H9 (cell line): ENCODE data around the gene SDC4. TPM values are rescaled to one million over a fixed set of nuclear protein-coding genes. Genes with fewer than 3 reads are reported as not detected.

Source experiments
- DNase-seq: peaks from one replicate; pipeline ENCODE4 v3.0.0-alpha.2; 2017
- H2AFZ ChIP-seq: one replicate; pipeline ENCODE4 v1.6.1; 2013; ENCODE audit warnings: mild to moderate bottlenecking, low read length, control low read depth, moderate library complexity
- H2AK5ac ChIP-seq: 2 replicates; pipeline ENCODE4 v1.6.1; 2013; ENCODE audit warnings: low read length, control low read depth, mixed read lengths; ENCODE audit not compliant: insufficient read length
- H2BK120ac ChIP-seq: one replicate; pipeline ENCODE4 v1.6.1; 2013; ENCODE audit warnings: low read depth, mild to moderate bottlenecking, low read length, control low read depth, inconsistent platforms; ENCODE audit not compliant: poor library complexity, severe bottlenecking
- H2BK12ac ChIP-seq: 2 replicates; pipeline ENCODE4 v1.6.1; 2013; ENCODE audit warnings: low read length, control low read depth, mixed read lengths, low read depth; ENCODE audit not compliant: insufficient read length
- H2BK15ac ChIP-seq: 2 replicates; pipeline ENCODE4 v1.6.1; 2013; ENCODE audit warnings: low read depth, low read length, control low read depth
- H2BK20ac ChIP-seq: one replicate; pipeline ENCODE4 v1.6.1; 2013; ENCODE audit warnings: low read depth, mild to moderate bottlenecking, low read length, control low read depth, inconsistent platforms; ENCODE audit not compliant: poor library complexity, severe bottlenecking
- H2BK5ac ChIP-seq: 2 replicates; pipeline ENCODE4 v1.6.1; 2013; ENCODE audit warnings: low read length, control low read depth, mixed read lengths; ENCODE audit not compliant: insufficient read length
- H3K14ac ChIP-seq: 2 replicates; pipeline ENCODE4 v1.6.1; 2013; ENCODE audit warnings: low read length, control low read depth; ENCODE audit not compliant: insufficient read depth
- H3K18ac ChIP-seq: 2 replicates; pipeline ENCODE4 v1.6.1; 2013; ENCODE audit warnings: low read depth, mild to moderate bottlenecking, mixed read lengths, low read length, control low read depth; ENCODE audit not compliant: insufficient read length
- H3K23ac ChIP-seq: 2 replicates; pipeline ENCODE4 v1.6.1; 2013; ENCODE audit warnings: low read length, control low read depth, mixed read lengths, low read depth; ENCODE audit not compliant: insufficient read length
- H3K23me2 ChIP-seq: 2 replicates; pipeline ENCODE4 v1.6.1; 2013; ENCODE audit warnings: low read depth, mild to moderate bottlenecking, mixed read lengths, low read length, control low read depth; ENCODE audit not compliant: insufficient read length, poor library complexity, severe bottlenecking
- H3K27ac ChIP-seq: 2 replicates; pipeline ENCODE4 v1.5.1; 2013; ENCODE audit warnings: low read length, control low read depth, mixed read lengths, low read depth; ENCODE audit not compliant: insufficient read length
- H3K27me3 ChIP-seq: 2 replicates; pipeline ENCODE4 v1.6.1; 2013; ENCODE audit warnings: low read length, control low read depth, inconsistent platforms; ENCODE audit not compliant: insufficient read depth
- H3K4ac ChIP-seq: 2 replicates; pipeline ENCODE4 v1.6.1; 2013; ENCODE audit warnings: low read depth, mild to moderate bottlenecking, control low read depth, inconsistent platforms, low read length, moderate library complexity
- H3K4me1 ChIP-seq: 2 replicates; pipeline ENCODE4 v1.6.1; 2013; ENCODE audit warnings: low read length, control low read depth, inconsistent platforms; ENCODE audit not compliant: insufficient read depth
- H3K4me2 ChIP-seq: 2 replicates; pipeline ENCODE4 v1.6.1; 2013; ENCODE audit warnings: low read length, control low read depth, mixed read lengths; ENCODE audit not compliant: insufficient read length, insufficient read depth
- H3K56ac ChIP-seq: 2 replicates; pipeline ENCODE4 v1.6.1; 2013; ENCODE audit warnings: low read depth, mild to moderate bottlenecking, mixed read lengths, low read length, control low read depth; ENCODE audit not compliant: insufficient read length
- H3K79me1 ChIP-seq: 2 replicates; pipeline ENCODE4 v1.6.1; 2013; ENCODE audit warnings: low read depth, mild to moderate bottlenecking, moderate library complexity, low read length, control low read depth, inconsistent platforms; ENCODE audit not compliant: insufficient read depth, poor library complexity, severe bottlenecking
- H3K79me2 ChIP-seq: 2 replicates; pipeline ENCODE4 v1.6.1; 2013; ENCODE audit warnings: low read length, control low read depth, inconsistent platforms; ENCODE audit not compliant: insufficient read depth
- H3K9ac ChIP-seq: 2 replicates; pipeline ENCODE4 v1.6.1; 2013; ENCODE audit warnings: low read length, control low read depth, mixed read lengths; ENCODE audit not compliant: insufficient read length; ENCODE audit errors: extremely low read depth
- H3K9me3 ChIP-seq: one replicate; pipeline ENCODE4 v1.6.1; 2013; ENCODE audit warnings: low read depth, low read length, inconsistent platforms; ENCODE audit not compliant: control insufficient read depth
- H3T11ph ChIP-seq: one replicate; pipeline ENCODE4 v1.6.1; 2013; ENCODE audit warnings: mild to moderate bottlenecking, low read length, control low read depth, inconsistent platforms
- H4K20me1 ChIP-seq: one replicate; pipeline ENCODE4 v1.6.1; 2013; ENCODE audit not compliant: control insufficient read depth, insufficient read length, insufficient read depth
- H4K5ac ChIP-seq: 2 replicates; pipeline ENCODE4 v1.6.1; 2013; ENCODE audit warnings: low read depth, mild to moderate bottlenecking, mixed read lengths, low read length, control low read depth; ENCODE audit not compliant: insufficient read length
- H4K8ac ChIP-seq: replicated peaks from 2 replicates; pipeline ENCODE4 v1.6.1; 2013; ENCODE audit warnings: low read length, control low read depth, mixed read lengths, low read depth; ENCODE audit not compliant: insufficient read length
- H4K91ac ChIP-seq: 2 replicates; pipeline ENCODE4 v1.6.1; 2013; ENCODE audit warnings: low read depth, mild to moderate bottlenecking, moderate library complexity, mixed read lengths, low read length, control low read depth; ENCODE audit not compliant: insufficient read length
- H3K27ac Mint-ChIP-seq, 3 experiments: 2 replicates in 2 of 3; 3 replicates in 1 of 3; pipeline ENCODE4 v1.8.0; 2020 to 2021; ENCODE audit warnings: mixed read lengths in 3 of 3, mild to moderate bottlenecking in 1 of 3, moderate library complexity in 1 of 3
- H3K27me3 Mint-ChIP-seq: 2 replicates; pipeline ENCODE4 v1.8.0; 2021; ENCODE audit warnings: low read depth, mild to moderate bottlenecking, moderate library complexity, mixed read lengths
- H3K36me3 Mint-ChIP-seq, 3 experiments: 2 replicates in 2 of 3; 3 replicates in 1 of 3; pipeline ENCODE4 v1.8.0; 2020 to 2021; ENCODE audit warnings: low read depth in 3 of 3, mixed read lengths in 3 of 3; ENCODE audit not compliant: insufficient read depth in 1 of 3
- H3K4me1 Mint-ChIP-seq, 2 experiments: 2 replicates each; pipeline ENCODE4 v1.8.0; 2020; ENCODE audit warnings: mixed read lengths in 2 of 2
- H3K4me3 Mint-ChIP-seq, 2 experiments: 2 replicates in 1 of 2; 3 replicates in 1 of 2; pipeline ENCODE4 v1.8.0; 2020 to 2021; ENCODE audit warnings: mild to moderate bottlenecking in 2 of 2, mixed read lengths in 2 of 2, moderate library complexity in 1 of 2
- H3K9me3 Mint-ChIP-seq, 2 experiments: 2 replicates in 1 of 2; 3 replicates in 1 of 2; pipeline ENCODE4 v1.8.0; 2020; ENCODE audit warnings: mild to moderate bottlenecking in 2 of 2, mixed read lengths in 2 of 2, moderate library complexity in 1 of 2
- CTCF ChIP-seq: fragments of 200-600 bp; sonication (generic); conservative IDR thresholded peaks from 3 replicates; pipeline ENCODE4 v1.8.0; 2021; ENCODE audit warnings: antibody characterized with exemption, mild to moderate bottlenecking
- WGBS: extraction: QIAGEN DNeasy Blood & Tissue Kit; methylation state at CpG from one replicate; pipeline ENCODE4 v1.1.7; 2013; ENCODE audit warnings: missing lambda C conversion rate, low lambda C conversion rate, mixed read lengths; ENCODE audit not compliant: insufficient read length; ENCODE audit errors: extremely low coverage; 5-methylcytosine and 5-hydroxymethylcytosine counted together
- total RNA-seq: library from RNA; stranded (reverse); gene quantifications from 2 replicates; pipeline ENCODE4 v1.2.1, GENCODE V29; 2021

SDC4 gene
- total RNA-seq, 1 experiment from 2014 or later = 50.7 TPM

DNA sequence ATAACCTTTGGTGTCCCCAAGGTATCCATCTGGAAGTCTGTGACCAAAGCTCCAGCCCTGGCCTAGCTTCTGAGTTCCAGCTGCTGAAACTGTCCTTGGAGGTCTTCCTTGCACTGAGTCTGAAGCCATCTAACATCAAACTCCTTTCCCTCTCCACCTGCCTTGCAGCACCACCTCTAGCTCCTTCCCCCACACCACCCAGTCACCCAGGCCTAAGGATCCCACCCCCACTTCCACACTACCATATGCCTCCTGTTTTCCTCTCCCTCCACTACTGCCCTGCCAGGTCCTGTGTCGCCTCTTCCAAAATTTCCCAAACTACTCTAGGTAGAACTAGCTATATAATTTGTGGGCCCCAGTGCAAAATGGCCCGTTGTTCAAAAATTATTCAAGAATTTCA is 29.3 kb downstream of the SDC4 start:
- no peak overlapping the region for H3K4me2 ChIP-seq
- H3K27me3 Mint-ChIP-seq = peaks cover 10% of the 10 kb centered on the region

More for the DNA sequence above, 29.3 kb downstream of the SDC4 start:
- Mint-ChIP-seq H3K36me3 (no peaks in the 10 kb centered on the region), H3K9me3 (no peaks in the 10 kb centered on the region), H3K27ac (no peak overlapping the region), H3K4me3 (no peak overlapping the region), H3K4me1 (peaks cover 2 to 7% of the 10 kb centered on the region in 2 experiments; a peak in 1 of 4 replicates)
- Histone ChIP-seq H2BK15ac (no peak overlapping the region), H2AK5ac (no peak overlapping the region), H2BK120ac (no peak overlapping the region), H4K8ac (no peak overlapping the region), H3K27ac (no peak overlapping the region), H3K79me1 (no peaks in the 10 kb centered on the region), H3K14ac (no peak overlapping the region), H2BK20ac (no peak overlapping the region), H3K79me2 (no peaks in the 10 kb centered on the region), H2BK5ac (no peak overlapping the region), H2AFZ (no peak overlapping the region), H4K20me1 (no peaks in the 10 kb centered on the region), H3K4ac (no peak overlapping the region), H3K27me3 (no peaks in the 10 kb centered on the region), H2BK12ac (no peak overlapping the region), H4K5ac (no peak overlapping the region), H3K56ac (no peak overlapping the region), H3K4me1 (no peaks in the 10 kb centered on the region), H3K9ac (no peak overlapping the region), H3T11ph (no peak overlapping the region), H3K23me2 (no peaks in the 10 kb centered on the region), H3K9me3 (no peaks in the 10 kb centered on the region), H4K91ac (no peak overlapping the region), H3K23ac (no peak overlapping the region), H3K18ac (no peak overlapping the region)
- no peak for DNase-seq
- no CpG with 5 or more reads among the region's 2 CpGs for WGBS
- TF ChIP-seq CTCF = no peak
